ENCODE data around the gene RPL13.

The RPL13 gene

DNA sequence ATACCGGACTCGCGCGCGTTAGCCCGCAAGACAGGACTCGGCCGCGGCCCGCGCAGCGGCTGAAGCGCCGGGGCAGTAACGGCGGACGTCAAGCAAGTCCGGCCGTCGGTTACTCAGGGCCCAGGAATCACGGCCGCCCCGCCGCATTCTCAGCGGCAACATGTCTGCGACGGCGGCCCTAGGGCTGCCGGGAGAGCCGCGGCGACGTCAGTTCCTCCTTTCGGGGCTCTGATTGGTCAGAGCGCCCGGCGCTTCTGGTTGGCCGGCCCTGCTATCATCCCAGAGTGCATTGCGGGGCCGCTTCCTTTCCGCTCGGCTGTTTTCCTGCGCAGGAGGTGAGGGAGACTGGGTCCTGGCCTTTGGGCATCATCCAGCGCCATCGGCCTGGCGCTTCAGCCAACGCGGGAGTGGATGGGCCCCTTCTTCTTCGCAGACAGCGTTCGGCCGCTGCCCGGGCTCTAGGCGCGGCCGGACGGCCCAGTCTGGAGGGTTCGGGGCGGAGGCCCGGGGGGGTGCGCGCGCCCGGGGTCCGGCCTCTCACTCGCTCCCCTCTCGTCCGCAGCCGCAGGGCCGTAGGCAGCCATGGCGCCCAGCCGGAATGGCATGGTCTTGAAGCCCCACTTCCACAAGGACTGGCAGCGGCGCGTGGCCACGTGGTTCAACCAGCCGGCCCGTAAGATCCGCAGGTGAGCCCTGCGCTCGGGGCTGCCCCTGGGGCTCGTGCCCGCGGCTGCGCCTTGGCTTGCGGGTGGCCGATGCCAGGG, at the start of gene RPL13:
TSS of gene RPL13 (plus strand) at position 305 of the 764 bp plus-strand sequence. CDS start at position 583, 278 bp downstream.
- ATAC-seq: peak; percentile 89
- TF ChIP-seq TOX (CRISPR knock-in tag; IDR thresholded peaks at IDR 0.05; ENCODE audit: borderline replicate concordance) (no peak), CSDC2 (CRISPR knock-in tag; IDR thresholded peaks at IDR 0.05) (0 out of 2 replicates have a peak, but pooled peaks have one; percentile 61), GLIS3 (CRISPR knock-in tag; IDR thresholded peaks at IDR 0.05) (0 out of 2 replicates have a peak, but pooled peaks have one; percentile 58)

GRCh38 chr16:89511374-89511773, 49.1 kb upstream of the RPL13 start:
- TF ChIP-seq ZNF70 (CRISPR knock-in tag; IDR thresholded peaks at IDR 0.05) (no peak), CREB5 (CRISPR knock-in tag; IDR thresholded peaks at IDR 0.05; ENCODE audit: low read depth) (no peak), ARNTL (CRISPR knock-in tag; IDR thresholded peaks at IDR 0.05; ENCODE audit: borderline replicate concordance, low read depth) (no peak), ESRRG (CRISPR knock-in tag; IDR thresholded peaks at IDR 0.05) (no peak)
- TF ChIP-seq, protein P1, sequence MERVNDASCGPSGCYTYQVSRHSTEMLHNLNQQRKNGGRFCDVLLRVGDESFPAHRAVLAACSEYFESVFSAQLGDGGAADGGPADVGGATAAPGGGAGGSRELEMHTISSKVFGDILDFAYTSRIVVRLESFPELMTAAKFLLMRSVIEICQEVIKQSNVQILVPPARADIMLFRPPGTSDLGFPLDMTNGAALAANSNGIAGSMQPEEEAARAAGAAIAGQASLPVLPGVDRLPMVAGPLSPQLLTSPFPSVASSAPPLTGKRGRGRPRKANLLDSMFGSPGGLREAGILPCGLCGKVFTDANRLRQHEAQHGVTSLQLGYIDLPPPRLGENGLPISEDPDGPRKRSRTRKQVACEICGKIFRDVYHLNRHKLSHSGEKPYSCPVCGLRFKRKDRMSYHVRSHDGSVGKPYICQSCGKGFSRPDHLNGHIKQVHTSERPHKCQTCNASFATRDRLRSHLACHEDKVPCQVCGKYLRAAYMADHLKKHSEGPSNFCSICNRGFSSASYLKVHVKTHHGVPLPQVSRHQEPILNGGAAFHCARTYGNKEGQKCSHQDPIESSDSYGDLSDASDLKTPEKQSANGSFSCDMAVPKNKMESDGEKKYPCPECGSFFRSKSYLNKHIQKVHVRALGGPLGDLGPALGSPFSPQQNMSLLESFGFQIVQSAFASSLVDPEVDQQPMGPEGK (CRISPR knock-in tag; IDR thresholded peaks at IDR 0.05; ENCODE audit: borderline replicate concordance): no peak
- no peak for ATAC-seq

- no peak for ATAC-seq
- TF ChIP-seq PPARA (CRISPR knock-in tag; IDR thresholded peaks at IDR 0.05; ENCODE audit: borderline replicate concordance) (no peak), ZNF565 (CRISPR knock-in tag; conservative IDR thresholded peaks at IDR 0.05; ENCODE audit: low read depth) (no peak), ZFP30 (CRISPR knock-in tag; IDR thresholded peaks at IDR 0.05) (no peak), ARNTL (CRISPR knock-in tag; IDR thresholded peaks at IDR 0.05; ENCODE audit: borderline replicate concordance, low read depth) (no peak), ZNF70 (CRISPR knock-in tag; IDR thresholded peaks at IDR 0.05) (no peak), SNAI2 (CRISPR knock-in tag; IDR thresholded peaks at IDR 0.05) (no peak), GLIS3 (CRISPR knock-in tag; IDR thresholded peaks at IDR 0.05) (no peak), RARB (CRISPR knock-in tag; IDR thresholded peaks at IDR 0.05) (no peak), BACH2 (CRISPR knock-in tag; IDR thresholded peaks at IDR 0.05; ENCODE audit: borderline replicate concordance) (no peak), ZNF8 (CRISPR knock-in tag; IDR thresholded peaks at IDR 0.05) (no peak), ZC3H10 (CRISPR knock-in tag; IDR thresholded peaks at IDR 0.05) (no peak), ZFP3 (CRISPR knock-in tag; IDR thresholded peaks at IDR 0.05) (no peak), ISL1 (CRISPR knock-in tag; IDR thresholded peaks at IDR 0.05) (no peak), CREB5 (CRISPR knock-in tag; IDR thresholded peaks at IDR 0.05; ENCODE audit: low read depth) (no peak), TSHZ2 (CRISPR knock-in tag; IDR thresholded peaks at IDR 0.05) (no peak), CSDC2 (CRISPR knock-in tag; IDR thresholded peaks at IDR 0.05) (no peak)
- TF ChIP-seq, protein P1 (CRISPR knock-in tag; IDR thresholded peaks at IDR 0.05; ENCODE audit: borderline replicate concordance): no peak
- TF ChIP-seq, protein P2, sequence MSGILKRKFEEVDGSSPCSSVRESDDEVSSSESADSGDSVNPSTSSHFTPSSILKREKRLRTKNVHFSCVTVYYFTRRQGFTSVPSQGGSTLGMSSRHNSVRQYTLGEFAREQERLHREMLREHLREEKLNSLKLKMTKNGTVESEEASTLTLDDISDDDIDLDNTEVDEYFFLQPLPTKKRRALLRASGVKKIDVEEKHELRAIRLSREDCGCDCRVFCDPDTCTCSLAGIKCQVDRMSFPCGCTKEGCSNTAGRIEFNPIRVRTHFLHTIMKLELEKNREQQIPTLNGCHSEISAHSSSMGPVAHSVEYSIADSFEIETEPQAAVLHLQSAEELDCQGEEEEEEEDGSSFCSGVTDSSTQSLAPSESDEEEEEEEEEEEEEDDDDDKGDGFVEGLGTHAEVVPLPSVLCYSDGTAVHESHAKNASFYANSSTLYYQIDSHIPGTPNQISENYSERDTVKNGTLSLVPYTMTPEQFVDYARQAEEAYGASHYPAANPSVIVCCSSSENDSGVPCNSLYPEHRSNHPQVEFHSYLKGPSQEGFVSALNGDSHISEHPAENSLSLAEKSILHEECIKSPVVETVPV (CRISPR knock-in tag; IDR thresholded peaks at IDR 0.05): no peak
- TF ChIP-seq, protein P3, sequence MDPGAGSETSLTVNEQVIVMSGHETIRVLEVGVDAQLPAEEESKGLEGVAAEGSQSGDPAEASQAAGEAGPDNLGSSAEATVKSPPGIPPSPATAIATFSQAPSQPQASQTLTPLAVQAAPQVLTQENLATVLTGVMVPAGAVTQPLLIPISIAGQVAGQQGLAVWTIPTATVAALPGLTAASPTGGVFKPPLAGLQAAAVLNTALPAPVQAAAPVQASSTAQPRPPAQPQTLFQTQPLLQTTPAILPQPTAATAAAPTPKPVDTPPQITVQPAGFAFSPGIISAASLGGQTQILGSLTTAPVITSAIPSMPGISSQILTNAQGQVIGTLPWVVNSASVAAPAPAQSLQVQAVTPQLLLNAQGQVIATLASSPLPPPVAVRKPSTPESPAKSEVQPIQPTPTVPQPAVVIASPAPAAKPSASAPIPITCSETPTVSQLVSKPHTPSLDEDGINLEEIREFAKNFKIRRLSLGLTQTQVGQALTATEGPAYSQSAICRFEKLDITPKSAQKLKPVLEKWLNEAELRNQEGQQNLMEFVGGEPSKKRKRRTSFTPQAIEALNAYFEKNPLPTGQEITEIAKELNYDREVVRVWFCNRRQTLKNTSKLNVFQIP (CRISPR knock-in tag; IDR thresholded peaks at IDR 0.05; ENCODE audit: borderline replicate concordance, low read depth): no peak
Observed at GRCh38 chr16:89512453-89512852, 48.0 kb upstream of the RPL13 start.

Data from SK-N-SH treated with all-trans-retinoic acid at 6 μM for 48 hours (cell line).